HL-60 (cell line): Measurements from ENCODE around the gene MYBPC2.

Experiments used
- CTCF ChIP-seq: IDR thresholded peaks from one replicate; pipeline ENCODE4 v1.5.1; 2011; ENCODE audit warnings: low read length, control low read depth, inconsistent platforms; ENCODE audit not compliant: insufficient read depth
- POLR2AphosphoS5 ChIP-seq: IDR thresholded peaks from 2 replicates; pipeline ENCODE4 v1.6.1; 2012; ENCODE audit warnings: low read depth
- SPI1 ChIP-seq: IDR thresholded peaks from 2 replicates; pipeline ENCODE4 v1.6.1; 2012; ENCODE audit warnings: low read depth, mild to moderate bottlenecking, borderline replicate concordance
- TF ChIP-seq, protein P1 (sequence below): IDR thresholded peaks from 2 replicates; pipeline ENCODE4 v1.6.1; 2012; ENCODE audit warnings: low read depth; ENCODE audit not compliant: insufficient replicate concordance

DNA sequence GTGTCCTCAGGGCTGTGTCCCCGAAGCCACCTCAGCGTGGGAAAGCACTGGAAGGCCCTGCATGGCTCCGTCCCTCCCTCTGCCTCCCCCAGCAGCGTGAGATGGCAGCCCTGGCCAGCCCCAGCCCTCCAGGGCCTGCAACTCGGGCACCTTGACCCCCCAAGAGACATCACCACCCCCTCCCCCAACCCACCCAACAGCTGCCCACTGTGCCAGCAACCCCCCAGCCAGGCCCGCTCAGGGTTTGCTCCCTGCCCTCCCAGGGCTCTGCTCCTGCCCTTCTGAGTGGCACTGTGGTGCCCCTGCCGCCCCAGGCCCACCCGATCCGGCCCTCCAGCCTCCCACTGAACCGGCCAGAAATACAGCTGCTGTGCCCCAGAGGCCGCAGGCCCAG lies 82.5 kb downstream of the MYBPC2 start:
- TF ChIP-seq CTCF = no peak
- TF ChIP-seq, protein P1, sequence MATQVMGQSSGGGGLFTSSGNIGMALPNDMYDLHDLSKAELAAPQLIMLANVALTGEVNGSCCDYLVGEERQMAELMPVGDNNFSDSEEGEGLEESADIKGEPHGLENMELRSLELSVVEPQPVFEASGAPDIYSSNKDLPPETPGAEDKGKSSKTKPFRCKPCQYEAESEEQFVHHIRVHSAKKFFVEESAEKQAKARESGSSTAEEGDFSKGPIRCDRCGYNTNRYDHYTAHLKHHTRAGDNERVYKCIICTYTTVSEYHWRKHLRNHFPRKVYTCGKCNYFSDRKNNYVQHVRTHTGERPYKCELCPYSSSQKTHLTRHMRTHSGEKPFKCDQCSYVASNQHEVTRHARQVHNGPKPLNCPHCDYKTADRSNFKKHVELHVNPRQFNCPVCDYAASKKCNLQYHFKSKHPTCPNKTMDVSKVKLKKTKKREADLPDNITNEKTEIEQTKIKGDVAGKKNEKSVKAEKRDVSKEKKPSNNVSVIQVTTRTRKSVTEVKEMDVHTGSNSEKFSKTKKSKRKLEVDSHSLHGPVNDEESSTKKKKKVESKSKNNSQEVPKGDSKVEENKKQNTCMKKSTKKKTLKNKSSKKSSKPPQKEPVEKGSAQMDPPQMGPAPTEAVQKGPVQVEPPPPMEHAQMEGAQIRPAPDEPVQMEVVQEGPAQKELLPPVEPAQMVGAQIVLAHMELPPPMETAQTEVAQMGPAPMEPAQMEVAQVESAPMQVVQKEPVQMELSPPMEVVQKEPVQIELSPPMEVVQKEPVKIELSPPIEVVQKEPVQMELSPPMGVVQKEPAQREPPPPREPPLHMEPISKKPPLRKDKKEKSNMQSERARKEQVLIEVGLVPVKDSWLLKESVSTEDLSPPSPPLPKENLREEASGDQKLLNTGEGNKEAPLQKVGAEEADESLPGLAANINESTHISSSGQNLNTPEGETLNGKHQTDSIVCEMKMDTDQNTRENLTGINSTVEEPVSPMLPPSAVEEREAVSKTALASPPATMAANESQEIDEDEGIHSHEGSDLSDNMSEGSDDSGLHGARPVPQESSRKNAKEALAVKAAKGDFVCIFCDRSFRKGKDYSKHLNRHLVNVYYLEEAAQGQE = no peak
- TF ChIP-seq SPI1 = no peak
- no peak for TF ChIP-seq POLR2AphosphoS5
